OCI-M2 (cell line): Measurements from ENCODE around the gene STK4.

Source experiments
- DNase-seq: peaks from one replicate; lab custom pipeline; 2025; ENCODE audit not compliant: unreplicated experiment; lab: John Stamatoyannopoulos, UW

STK4 gene

DNA sequence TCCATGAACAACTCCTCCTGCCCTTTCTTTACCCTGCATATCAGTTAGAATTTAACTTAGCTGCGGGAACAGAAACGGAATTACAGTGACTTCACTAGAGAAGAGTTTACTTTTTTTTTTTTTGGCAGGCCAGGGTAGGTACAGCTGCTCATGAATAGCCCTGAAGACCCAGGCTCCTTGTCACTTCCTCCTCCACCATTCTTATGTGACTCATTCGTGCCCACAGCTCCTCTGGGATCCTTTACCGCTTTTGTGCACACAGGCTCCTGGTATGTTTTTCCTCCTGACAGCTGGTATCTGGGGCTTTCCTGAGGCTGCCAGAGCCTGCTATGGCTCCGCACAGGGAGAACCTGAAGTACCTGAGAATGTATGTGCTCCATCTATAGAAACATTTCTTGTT lies 138.5 kb downstream of the STK4 start:
- DNase-seq: no peak

DNA sequence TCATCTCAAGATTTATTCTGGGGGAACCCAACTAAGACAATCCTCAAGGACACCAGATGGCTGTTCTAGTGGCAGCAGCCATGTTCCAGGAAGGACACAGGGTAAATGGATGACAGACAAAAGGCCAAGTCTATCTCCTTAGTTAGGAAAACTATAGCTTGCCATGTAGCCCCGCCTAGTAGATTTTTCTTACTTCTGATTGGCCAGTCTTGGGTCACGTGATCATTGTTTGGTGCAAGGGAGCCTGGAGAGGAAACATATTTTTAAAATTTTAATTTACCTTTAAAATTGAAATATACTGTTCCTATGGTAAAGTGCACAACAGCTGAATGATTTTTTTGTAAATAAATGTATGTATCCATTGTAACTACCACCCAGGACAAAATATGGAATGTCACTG lies 139.0 kb downstream of the STK4 start:
- DNase-seq: no peak

DNA sequence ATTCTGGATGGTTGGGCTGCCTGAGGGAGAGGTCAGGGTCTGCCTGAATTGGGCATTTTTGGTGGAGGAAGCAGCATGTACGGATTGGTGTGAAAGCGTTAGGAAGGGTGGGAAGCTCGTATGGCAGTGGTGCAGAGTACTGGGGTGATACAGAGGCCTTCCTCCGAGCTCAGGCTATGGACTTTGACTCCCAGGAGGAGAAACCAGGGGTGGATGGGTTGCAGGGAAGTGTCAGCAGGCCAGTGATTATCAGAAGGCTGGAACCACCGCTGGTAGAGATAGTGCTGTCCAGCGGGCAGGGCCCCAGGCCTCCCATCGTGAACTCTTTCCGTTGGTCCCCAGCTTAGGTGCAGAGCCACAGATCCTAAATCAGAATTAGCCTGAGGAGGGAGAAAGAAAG lies 143.3 kb downstream of the STK4 start:
- no peak for DNase-seq

DNA sequence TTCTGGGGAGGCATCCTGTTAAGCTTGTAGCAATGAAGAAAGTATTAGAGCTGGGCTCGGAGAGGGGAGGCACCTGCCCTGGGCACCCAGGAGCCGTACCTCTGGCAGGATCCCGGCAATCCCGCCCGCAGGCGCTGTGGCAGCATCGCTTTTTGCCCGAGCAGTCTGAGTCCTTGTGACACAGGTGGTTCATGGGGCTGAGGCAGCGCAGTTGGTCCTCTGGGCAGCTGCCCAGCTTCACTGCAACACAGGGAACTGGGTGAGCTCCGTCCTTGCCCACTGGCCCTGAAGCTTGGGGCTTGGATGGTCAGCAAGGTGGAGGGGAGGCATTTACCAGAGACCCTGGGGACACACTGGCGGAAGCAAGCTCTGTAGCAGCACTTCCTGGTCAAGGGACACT lies 144.0 kb downstream of the STK4 start:
- no peak for DNase-seq

DNA sequence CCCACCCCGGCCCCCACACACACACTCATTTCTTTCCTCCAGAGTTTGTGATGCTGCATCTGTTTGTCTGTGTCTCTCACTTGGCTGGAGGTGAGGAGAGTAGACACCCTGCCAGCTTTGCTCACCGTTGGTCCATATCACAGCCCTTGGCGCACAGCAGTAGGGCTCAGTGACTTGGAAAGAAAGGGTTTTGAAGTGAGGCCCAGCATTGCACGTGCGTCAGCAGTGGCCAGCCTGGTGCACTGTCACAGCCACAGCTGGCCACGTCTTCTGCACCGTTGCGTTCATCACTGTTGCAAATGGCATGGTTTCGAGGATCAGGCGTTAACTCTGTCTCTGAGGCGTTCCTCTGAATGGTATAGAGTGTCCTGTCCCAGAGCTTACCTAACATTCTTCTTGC lies 145.0 kb downstream of the STK4 start:
- DNase-seq: no peak

DNA sequence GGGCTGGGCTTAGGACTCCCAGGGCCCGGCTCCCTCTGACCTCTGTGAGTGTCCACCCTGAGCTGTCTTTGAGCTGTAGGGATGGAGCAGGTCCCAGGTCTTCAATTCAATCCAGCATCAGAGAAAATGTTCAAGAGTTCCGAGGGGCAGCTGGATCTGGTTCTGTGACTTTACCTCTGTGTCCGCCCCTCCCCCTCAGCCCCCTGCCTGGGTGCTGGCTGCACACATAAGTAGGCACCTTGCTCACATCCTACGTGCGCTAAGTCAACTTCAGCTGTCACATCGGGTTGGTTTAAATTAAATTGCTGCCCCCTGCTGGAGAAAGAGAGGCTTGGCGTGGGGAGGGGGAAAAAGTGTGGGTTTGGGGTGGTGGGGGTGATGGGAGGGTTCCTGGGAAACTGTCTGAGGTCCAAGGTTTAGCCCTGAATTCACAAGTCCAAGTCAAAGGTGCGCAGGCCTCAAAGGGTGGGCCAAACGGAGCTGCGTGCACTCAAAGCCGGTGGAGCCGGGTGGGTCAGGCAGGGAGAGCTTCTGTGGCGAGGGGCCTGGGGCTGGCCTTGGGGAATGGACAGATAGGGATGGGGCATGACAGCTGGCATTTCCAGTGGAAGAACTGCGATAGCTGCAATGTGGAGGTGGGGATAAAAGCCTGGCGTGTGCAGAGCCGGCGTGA lies 145.6 kb downstream of the STK4 start:
- no peak for DNase-seq

DNA sequence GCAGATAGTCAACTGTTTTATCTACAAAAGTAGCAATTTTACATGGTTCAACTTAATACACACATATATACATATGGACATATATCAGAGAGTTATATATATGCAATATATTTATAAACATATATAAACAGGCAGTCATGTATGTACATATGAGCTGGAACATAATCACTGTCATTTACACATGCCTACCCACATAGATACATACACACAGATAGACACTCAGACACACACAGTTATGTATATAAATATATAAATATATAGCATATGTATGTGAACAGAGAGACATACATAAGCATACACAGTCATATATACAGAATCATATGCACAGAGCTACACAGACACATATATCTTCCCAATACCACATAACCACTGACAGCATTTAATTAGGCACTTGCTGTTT lies 146.4 kb downstream of the STK4 start:
- DNase-seq: no peak

DNA sequence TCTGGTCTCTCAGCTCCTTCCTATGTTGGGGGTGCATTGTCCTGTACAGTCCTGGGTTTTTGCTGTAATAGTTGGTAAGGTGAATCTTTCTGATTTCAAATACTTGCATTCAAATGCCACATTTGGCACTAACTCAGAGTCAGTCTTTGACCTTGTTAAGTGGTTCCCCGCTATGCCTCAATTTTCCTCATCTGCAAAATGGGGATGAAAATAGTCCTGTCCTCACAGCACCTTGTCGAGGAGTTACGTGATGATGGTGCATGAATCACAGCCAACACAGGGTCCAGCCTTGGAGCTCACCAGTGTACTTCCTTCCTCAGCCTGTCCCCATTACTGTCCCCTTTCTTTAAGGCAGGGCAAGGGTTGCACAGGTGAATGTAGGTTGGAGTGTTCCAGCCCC lies 147.6 kb downstream of the STK4 start:
- no peak for DNase-seq

DNA sequence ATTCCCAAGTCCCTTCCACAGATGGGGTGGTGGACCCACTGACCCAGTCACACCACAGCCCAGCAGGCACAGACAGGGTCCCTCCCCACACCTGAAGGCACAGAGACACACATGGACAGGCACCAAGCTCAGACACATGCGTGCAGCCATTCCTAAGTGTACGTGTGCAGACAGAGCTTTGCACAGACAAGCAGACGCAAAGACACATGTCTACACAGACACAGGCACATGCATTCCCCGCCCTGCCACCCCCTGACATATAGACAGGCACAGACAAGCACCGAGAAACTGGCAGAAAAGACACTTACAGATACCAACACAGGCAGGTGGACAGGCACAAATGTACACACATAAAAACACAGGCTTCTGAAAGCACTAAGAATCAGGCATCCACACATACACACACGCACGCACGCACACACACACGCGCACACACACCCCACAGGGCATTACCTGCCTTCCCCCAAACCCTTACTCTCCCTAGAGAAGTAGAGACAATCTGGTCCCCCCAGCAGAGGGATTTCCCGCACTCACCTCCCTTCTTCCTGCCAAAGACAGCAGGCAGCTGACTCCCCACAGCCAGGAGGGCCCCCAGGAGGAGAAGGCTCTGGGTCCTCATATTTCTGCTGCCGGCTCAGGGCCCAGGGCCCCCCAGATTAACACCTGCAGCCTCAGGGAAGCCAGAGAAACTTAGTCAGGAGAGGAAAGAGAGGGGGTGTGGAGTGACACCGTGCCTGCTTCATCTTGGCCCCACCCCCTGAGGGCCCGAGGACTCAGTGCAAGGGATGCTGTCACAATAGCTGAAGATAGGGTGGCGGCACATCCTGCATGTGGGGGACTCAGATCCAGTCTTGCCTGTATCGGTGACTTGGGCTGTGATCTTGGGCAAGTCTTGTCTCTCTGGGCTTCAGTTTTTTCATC lies 148.4 kb downstream of the STK4 start, which contains the start of gene WFDC5:
TSS of gene WFDC5 (minus strand) at position 710 of the 921 bp plus-strand sequence. CDS start at position 619, 91 bp downstream.
- DNase-seq: no peak

DNA sequence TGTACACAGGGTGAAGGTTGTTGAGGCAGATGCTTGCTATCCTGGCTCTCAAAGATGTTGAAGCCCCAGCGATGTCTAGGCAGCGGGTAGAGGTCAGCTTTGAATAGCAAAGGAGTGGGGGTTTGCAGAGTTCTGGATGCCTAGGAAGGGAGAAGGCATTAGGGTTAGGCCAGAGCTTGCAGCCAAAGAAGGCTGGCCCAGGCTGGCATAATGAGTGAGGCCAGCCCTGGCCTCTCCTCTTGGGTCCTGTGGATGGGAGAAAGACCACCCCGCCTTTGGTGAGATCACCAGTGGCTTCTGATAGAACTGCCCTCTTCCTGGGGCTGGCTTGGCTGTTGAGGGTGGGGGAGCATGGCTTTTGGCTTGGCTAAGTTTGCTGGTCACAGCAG lies 149.1 kb downstream of the STK4 start:
- DNase-seq: no peak

DNA sequence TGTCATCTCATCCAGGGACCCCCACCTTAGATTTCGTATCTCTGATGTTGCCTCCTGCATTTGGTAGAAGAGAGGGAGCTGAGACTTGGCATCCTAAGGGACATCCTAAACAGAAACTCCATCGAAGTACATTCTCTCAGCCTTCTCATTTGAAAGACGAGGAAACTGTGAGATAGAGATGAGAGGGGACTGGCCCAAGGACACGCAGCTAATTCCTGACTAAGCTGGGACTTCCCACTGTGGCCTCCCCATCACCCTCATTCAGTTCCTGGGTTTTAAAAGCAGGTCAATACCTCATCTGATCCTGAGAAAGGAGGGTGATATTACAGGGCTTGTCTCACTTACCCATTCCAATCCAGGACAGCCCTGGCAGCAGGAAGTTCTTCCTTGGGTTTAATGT lies 149.5 kb downstream of the STK4 start:
- no peak for DNase-seq

DNA sequence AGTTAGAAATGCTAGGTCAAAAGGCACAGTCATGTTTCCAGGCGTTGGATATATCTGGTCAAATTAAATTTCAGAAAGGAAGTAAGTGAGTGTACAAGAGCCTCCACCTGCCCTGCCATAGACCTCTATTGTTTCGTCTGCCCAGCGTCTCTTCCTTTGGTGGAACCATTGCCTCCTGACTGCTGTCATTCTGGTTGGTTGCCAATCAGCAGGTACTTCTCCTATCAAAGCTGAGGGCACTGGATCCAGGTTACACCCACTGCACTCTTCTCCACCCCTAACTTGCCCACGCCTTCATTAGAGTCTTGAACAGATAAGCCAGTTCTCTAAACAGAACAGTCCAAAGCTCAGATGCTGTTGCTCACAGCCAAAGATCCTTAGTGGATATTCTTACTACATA lies 151.3 kb downstream of the STK4 start:
- DNase-seq: no peak

DNA sequence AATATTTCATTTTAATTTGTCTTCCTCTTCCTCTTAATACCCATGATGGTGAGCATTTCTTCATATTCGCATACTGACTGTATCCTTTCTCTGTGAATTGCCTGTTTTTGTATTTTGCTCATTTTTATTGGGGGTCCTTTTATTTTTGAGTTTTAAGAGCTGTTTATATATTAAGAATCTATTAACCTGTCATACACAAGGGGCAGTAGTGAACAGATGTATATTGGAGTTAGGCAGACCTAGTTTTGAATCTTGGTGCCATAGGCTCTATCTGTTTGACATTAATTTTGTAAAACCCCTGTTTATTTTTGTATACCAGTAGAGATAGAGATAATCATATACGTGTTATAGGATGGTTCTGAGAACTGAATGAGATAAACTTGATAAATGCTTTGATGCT lies 151.7 kb downstream of the STK4 start:
- no peak for DNase-seq

DNA sequence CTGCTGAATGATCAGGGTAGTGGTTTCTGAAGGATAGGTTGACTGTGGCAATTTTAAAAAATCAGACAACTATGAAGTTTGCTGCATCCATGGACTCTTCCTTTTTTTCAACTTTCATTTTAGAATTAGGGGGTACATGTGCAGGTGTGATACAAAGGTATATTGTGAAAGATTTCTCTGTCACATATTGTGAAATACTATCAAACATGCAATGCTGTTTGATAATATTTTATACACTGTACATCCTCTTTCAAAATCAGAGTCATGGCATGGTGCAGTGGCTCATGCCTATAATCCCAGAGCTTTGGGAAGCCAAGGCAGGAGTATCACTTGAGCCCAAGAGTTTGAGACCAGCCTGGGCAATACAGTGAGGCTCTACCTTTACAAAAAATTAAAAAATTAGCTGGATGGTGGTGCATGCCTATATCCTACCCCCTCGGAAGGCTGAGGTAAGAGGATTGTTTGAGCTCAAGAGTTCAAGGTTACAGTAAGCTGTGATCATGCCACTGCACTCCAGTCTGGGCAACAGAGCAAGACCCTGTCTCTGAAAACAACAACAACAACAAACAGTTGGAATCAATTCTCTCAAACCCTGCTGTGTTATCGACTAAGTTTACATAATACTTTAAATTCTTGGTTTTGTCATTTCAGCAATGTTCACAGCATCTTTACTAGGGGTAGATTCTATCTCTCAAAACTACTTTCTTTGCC lies 153.4 kb downstream of the STK4 start:
- no peak for DNase-seq

DNA sequence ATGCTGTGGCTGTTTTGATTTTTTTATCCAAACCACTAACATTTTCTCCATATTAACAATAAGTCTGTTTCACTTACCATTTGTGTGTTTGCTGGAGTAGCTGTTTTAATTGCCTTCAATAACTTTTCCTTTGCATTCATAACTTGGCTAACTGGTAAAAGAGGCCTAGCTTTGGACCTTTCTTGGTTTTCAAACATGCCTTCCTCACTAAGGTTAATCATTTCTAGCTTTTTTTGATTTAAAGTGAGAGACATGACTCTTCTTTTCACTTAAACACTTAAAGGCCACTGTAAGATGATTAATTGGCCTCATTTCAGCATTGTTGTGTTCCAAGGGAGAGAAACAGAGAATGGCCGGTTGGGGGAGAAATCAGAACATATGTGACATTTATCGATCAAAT lies 155.1 kb downstream of the STK4 start:
- no peak for DNase-seq

DNA sequence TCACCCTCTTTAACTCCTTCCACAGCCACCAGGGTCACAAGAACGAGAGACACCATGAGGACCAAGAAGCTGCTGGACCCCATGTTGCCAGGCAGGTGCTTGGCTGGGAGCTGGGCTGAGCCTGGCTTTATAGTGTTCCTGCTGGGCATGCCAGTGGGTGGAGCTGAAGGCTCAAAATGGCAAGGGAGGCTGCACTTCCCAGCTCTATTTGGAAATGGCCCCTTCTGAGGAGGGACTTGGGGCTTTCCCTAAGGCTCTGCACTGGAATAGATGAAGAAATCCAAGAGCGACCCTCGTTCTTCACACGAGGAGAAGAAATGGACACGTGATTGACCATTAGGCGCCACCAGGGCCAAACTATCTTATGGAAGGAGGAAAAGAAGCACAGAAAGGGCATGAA lies 158.1 kb downstream of the STK4 start, which contains the start of gene WFDC12:
TSS of gene WFDC12 (minus strand) at position 101 of the 400 bp plus-strand sequence. CDS start at position 83, 18 bp downstream.
- DNase-seq: no peak

DNA sequence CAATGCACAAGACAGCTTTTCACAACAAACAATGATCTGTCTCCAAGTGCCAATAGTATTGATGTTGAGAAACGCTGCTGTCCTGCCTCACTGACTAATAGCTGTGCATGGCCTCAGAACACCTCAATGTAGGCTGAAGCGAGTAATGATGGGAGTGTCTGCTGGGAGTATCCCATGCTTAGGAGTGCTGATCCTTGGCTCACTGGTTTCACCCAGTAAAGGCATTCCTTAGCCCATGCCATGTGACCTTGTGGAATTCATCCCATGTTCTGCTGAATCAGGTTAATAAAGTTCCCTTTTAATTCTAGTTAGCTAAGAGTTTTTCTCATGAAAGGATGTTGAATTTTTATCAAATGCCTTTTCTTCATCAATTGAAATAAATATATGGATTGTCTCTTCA lies 161.8 kb downstream of the STK4 start:
- DNase-seq: no peak
